K562 (cell line): Measurements from ENCODE around the gene GFAP. TPM values are rescaled to one million over a fixed set of nuclear protein-coding genes. Genes with fewer than 3 reads are reported as not detected.

Experiments
- ARHGAP35 ChIP-seq: fragments of 450-650 bp; IDR thresholded peaks from 2 replicates; pipeline ENCODE4 v1.6.1; 2018; ENCODE audit not compliant: partially characterized antibody
- FOXM1 ChIP-seq, 2 experiments: fragments of 450-650 bp in 1 of 2; sonication (generic) in 1 of 2; formaldehyde crosslinking in 1 of 2; IDR thresholded peaks; 2 replicates each; pipeline versions ENCODE4 v1.6.1 to v1.9.0; 2017 to 2022; ENCODE audit warnings: low read depth in 2 of 2, mild to moderate bottlenecking in 2 of 2, missing genetic modification reagents in 1 of 2, moderate library complexity in 1 of 2
- GATAD2B ChIP-seq: fragments of 450-650 bp; IDR thresholded peaks from 2 replicates; pipeline ENCODE4 v1.6.1; 2017; ENCODE audit warnings: mild to moderate bottlenecking, borderline replicate concordance
- KDM4B ChIP-seq, 2 experiments: fragments of 450-650 bp in 1 of 2; sonication (generic) in 1 of 2; IDR thresholded peaks; 2 replicates each; pipeline ENCODE4 v1.6.1; 2016 to 2017; ENCODE audit warnings: borderline replicate concordance in 2 of 2, antibody characterized with exemption in 1 of 2, low read depth in 1 of 2, mild to moderate bottlenecking in 1 of 2
- MYC ChIP-seq, 2 experiments: fragments of 250-450 bp in 1 of 2; sonication (Bioruptor Pico) in 1 of 2; IDR thresholded peaks; 2 replicates each; pipeline versions ENCODE4 v1.5.1 to v1.6.1; 2012 to 2021; ENCODE audit warnings: low read depth in 2 of 2, borderline replicate concordance in 1 of 2, improper control_type of control experiment in 1 of 2, low read length in 1 of 2, mild to moderate bottlenecking in 1 of 2, moderate library complexity in 1 of 2
- NCOA4 ChIP-seq: fragments of 450-650 bp; IDR thresholded peaks from 2 replicates; pipeline ENCODE4 v1.6.1; 2018; ENCODE audit warnings: mild to moderate bottlenecking; ENCODE audit not compliant: partially characterized antibody
- PHB ChIP-seq: fragments of 250-450 bp; sonication (Bioruptor Pico); IDR thresholded peaks from 2 replicates; pipeline ENCODE4 v1.5.0; 2021
- POLR2B ChIP-seq: fragments of 450-650 bp; IDR thresholded peaks from 2 replicates; pipeline ENCODE4 v1.6.1; 2018; ENCODE audit warnings: low read depth; ENCODE audit not compliant: partially characterized antibody
- RFX1 ChIP-seq: fragments of 450-650 bp; IDR thresholded peaks from 2 replicates; pipeline ENCODE4 v1.6.1; 2016; ENCODE audit warnings: mild to moderate bottlenecking, moderate library complexity
- SMAD4 ChIP-seq: fragments of 250-450 bp; sonication (Bioruptor Pico); conservative IDR thresholded peaks from 2 replicates; pipeline ENCODE4 v1.8.0; 2021; ENCODE audit warnings: inconsistent platforms, mild to moderate bottlenecking, moderate library complexity
- TEAD2 ChIP-seq: fragments of 450-650 bp; IDR thresholded peaks from 2 replicates; pipeline ENCODE4 v1.6.1; 2016; ENCODE audit warnings: missing genetic modification characterization, control low read depth, missing compliant biosample characterization
- ZNF282 ChIP-seq: sonication (generic); formaldehyde crosslinking; IDR thresholded peaks from 2 replicates; pipeline ENCODE4 v1.8.1; 2023; ENCODE audit warnings: missing genetic modification reagents
- ZNF586 ChIP-seq: fragments of 450-650 bp; formaldehyde crosslinking; conservative IDR thresholded peaks from 2 replicates; pipeline ENCODE4 v1.4.0; 2020; ENCODE audit warnings: mild to moderate bottlenecking, moderate library complexity
- polyA plus RNA-seq, 8 experiments: library from polyadenylated mRNA; depleted of rRNA in 4 of 8; stranded (reverse) in 5 of 8; unstranded in 3 of 8; fragments of >200 nt; fragmentation: Nextera tagmentation in 2 of 8; fragmentation: Illumina TruSeq in 1 of 8; extraction: Ambion mirVana in 2 of 8; extraction: Trizol in 1 of 8; gene quantifications; 2 replicates each; pipeline versions ENCODE4 v1.2.1 to v1.2.3, GENCODE V29; 2011 to 2014; ENCODE audit warnings: inconsistent platforms in 1 of 8, missing spikeins in 1 of 8
- total RNA-seq, 7 experiments: library from RNA; depleted of rRNA in 6 of 7; stranded (reverse); fragments of >200 nt in 6 of 7; fragmentation: Illumina TruSeq in 2 of 7; extraction: Trizol in 2 of 7; gene quantifications; 2 replicates each; pipeline versions ENCODE4 v1.2.1 to v1.2.3, GENCODE V29; 2011 to 2021; ENCODE audit warnings: low replicate concordance in 1 of 7
- TF ChIP-seq, protein P1 (sequence below): fragments of 450-650 bp; formaldehyde crosslinking; IDR thresholded peaks from 2 replicates; pipeline ENCODE4 v1.4.0; 2020; ENCODE audit warnings: mild to moderate bottlenecking
- TF ChIP-seq, protein P2 (sequence below): fragments of 450-650 bp; IDR thresholded peaks from 2 replicates; pipeline ENCODE4 v1.7.0; 2016; ENCODE audit warnings: borderline replicate concordance
- TF ChIP-seq, protein P3 (sequence below): sonication (generic); formaldehyde crosslinking; IDR thresholded peaks from 2 replicates; pipeline ENCODE4 v1.4.0; 2020; ENCODE audit warnings: mild to moderate bottlenecking, missing genetic modification reagents
- TF ChIP-seq, protein P4 (sequence below): fragments of 200-800 bp; sonication (Bioruptor generic); IDR thresholded peaks from 2 replicates; pipeline ENCODE4 v1.6.1; 2017; ENCODE audit warnings: missing genetic modification characterization, missing compliant biosample characterization
- TF ChIP-seq, protein P5 (sequence below): sonication (generic); formaldehyde crosslinking; IDR thresholded peaks from 2 replicates; pipeline ENCODE4 v1.8.0; 2022; ENCODE audit warnings: missing genetic modification reagents, mild to moderate bottlenecking, borderline replicate concordance

The GFAP gene
- total and polyA plus RNA-seq, 9 of the 15 experiments (the other 6 are each of a cell fraction or from before 2014, with no cell fraction given), result 0.07 to 1.4 (median 0.60) TPM; not detected in 1

DNA sequence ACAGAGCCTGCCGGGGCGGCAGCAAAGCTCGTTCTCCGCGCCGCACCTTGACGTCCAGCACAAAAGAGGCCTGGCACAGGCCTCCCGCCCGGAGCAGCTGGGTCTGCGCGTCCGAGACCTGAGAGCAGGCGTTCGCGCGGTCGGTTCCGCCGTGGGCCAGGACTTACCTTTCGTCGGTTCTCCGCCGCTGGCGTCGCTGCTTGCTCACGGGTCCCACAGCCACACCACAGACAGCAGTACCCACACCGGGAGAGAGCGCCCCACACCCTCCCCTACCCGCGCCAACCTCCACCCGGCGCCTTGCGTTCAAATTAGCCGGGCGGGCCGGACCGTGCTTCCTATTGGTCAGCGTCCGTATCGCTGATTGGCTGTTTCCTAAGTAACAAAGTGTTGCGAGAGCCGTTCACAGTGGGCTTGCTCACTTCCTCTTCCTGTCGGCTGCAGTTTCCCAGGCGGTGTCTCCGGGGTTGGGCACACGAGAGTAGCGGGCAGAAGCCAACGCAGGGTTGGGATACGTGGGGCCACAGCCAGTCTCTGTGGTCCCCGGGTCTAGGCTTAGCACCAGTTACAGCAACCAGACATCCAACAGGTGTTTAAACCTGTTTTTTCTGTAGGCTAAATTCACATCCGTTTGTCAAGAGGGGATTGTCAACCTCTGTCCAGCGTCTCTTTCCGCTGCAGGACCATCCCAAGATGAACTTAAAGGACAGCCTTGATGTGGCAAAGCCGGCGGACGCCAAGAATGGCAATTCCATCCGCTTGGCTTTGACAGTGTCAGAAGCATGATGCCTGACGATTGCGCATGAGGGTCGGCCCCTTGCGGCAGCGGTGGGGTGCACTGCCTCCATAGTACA, 32.4 kb upstream of the GFAP start, which contains the start of gene KIF18B (continued):
- TF ChIP-seq, protein P1, sequence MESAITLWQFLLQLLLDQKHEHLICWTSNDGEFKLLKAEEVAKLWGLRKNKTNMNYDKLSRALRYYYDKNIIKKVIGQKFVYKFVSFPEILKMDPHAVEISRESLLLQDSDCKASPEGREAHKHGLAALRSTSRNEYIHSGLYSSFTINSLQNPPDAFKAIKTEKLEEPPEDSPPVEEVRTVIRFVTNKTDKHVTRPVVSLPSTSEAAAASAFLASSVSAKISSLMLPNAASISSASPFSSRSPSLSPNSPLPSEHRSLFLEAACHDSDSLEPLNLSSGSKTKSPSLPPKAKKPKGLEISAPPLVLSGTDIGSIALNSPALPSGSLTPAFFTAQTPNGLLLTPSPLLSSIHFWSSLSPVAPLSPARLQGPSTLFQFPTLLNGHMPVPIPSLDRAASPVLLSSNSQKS (CRISPR knock-in tag), result no peak
- TF ChIP-seq, protein P2, sequence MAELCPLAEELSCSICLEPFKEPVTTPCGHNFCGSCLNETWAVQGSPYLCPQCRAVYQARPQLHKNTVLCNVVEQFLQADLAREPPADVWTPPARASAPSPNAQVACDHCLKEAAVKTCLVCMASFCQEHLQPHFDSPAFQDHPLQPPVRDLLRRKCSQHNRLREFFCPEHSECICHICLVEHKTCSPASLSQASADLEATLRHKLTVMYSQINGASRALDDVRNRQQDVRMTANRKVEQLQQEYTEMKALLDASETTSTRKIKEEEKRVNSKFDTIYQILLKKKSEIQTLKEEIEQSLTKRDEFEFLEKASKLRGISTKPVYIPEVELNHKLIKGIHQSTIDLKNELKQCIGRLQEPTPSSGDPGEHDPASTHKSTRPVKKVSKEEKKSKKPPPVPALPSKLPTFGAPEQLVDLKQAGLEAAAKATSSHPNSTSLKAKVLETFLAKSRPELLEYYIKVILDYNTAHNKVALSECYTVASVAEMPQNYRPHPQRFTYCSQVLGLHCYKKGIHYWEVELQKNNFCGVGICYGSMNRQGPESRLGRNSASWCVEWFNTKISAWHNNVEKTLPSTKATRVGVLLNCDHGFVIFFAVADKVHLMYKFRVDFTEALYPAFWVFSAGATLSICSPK, result no peak
- peak; percentile 83 for TF ChIP-seq RFX1
- peak; percentile 70; the same call in 1 of the 2 replicates for TF ChIP-seq SMAD4
- peak in 1 of 2 experiments; percentile 75; a peak in 1 of 4 replicates for TF ChIP-seq KDM4B (IDR thresholded peaks at IDR 0.05; ENCODE audit: borderline replicate concordance in 2 of 2, low read depth in 1 of 2)
- TF ChIP-seq, protein P3, sequence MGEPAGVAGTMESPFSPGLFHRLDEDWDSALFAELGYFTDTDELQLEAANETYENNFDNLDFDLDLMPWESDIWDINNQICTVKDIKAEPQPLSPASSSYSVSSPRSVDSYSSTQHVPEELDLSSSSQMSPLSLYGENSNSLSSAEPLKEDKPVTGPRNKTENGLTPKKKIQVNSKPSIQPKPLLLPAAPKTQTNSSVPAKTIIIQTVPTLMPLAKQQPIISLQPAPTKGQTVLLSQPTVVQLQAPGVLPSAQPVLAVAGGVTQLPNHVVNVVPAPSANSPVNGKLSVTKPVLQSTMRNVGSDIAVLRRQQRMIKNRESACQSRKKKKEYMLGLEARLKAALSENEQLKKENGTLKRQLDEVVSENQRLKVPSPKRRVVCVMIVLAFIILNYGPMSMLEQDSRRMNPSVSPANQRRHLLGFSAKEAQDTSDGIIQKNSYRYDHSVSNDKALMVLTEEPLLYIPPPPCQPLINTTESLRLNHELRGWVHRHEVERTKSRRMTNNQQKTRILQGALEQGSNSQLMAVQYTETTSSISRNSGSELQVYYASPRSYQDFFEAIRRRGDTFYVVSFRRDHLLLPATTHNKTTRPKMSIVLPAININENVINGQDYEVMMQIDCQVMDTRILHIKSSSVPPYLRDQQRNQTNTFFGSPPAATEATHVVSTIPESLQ (CRISPR knock-in tag), result peak; percentile 57; the same call in 1 of the 2 replicates
- peak; percentile 74 for TF ChIP-seq MYC (IDR thresholded peaks at IDR 0.05; ENCODE audit: low read depth, low read length)
- TF ChIP-seq MYC (CRISPR knock-in tag; IDR thresholded peaks at IDR 0.05; ENCODE audit: borderline replicate concordance, low read depth), result peak; percentile 19; the same call in 1 of the 2 replicates
- TF ChIP-seq ARHGAP35, result no peak
- TF ChIP-seq GATAD2B, result peak; percentile 69; the same call in 1 of the 2 replicates
- TF ChIP-seq PHB (CRISPR knock-in tag), result no peak
- TF ChIP-seq ZNF586 (CRISPR knock-in tag), result no peak
- peak; percentile 100 for TF ChIP-seq FOXM1 (IDR thresholded peaks at IDR 0.05; ENCODE audit: low read depth)
- TF ChIP-seq FOXM1 (CRISPR knock-in tag; IDR thresholded peaks at IDR 0.05; ENCODE audit: low read depth), result peak; percentile 99
- peak; percentile 96 for TF ChIP-seq POLR2B
- TF ChIP-seq TEAD2 (tag), result no peak
- TF ChIP-seq, protein P4, sequence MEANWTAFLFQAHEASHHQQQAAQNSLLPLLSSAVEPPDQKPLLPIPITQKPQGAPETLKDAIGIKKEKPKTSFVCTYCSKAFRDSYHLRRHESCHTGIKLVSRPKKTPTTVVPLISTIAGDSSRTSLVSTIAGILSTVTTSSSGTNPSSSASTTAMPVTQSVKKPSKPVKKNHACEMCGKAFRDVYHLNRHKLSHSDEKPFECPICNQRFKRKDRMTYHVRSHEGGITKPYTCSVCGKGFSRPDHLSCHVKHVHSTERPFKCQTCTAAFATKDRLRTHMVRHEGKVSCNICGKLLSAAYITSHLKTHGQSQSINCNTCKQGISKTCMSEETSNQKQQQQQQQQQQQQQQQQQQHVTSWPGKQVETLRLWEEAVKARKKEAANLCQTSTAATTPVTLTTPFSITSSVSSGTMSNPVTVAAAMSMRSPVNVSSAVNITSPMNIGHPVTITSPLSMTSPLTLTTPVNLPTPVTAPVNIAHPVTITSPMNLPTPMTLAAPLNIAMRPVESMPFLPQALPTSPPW (CRISPR knock-in tag), result peak; percentile 68
- TF ChIP-seq ZNF282, result 0 out of 2 replicates have a peak, but pooled peaks have one; percentile 28
- no peak for TF ChIP-seq NCOA4
- TF ChIP-seq, protein P5, sequence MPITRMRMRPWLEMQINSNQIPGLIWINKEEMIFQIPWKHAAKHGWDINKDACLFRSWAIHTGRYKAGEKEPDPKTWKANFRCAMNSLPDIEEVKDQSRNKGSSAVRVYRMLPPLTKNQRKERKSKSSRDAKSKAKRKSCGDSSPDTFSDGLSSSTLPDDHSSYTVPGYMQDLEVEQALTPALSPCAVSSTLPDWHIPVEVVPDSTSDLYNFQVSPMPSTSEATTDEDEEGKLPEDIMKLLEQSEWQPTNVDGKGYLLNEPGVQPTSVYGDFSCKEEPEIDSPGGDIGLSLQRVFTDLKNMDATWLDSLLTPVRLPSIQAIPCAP (CRISPR knock-in tag), result peak; percentile 75; the same call in 1 of the 2 replicates
